GM18520 (cell line): ENCODE results near the gene C6orf141.

ENCODE experiments used
- ATAC-seq: cut with Tn5 transposase; IDR thresholded peaks from one replicate; pipeline ENCODE4 v1.9.1; 2021; ENCODE audit not compliant: unreplicated experiment

Gene C6orf141

GRCh38 chr6:49550492-49551077 lies at the start of gene C6orf141:
Gene C6orf141, plus strand, starts transcription at chr6:49550668. Its CDS starts 125 bp downstream, at chr6:49550793.
- ATAC-seq: no peak

DNA sequence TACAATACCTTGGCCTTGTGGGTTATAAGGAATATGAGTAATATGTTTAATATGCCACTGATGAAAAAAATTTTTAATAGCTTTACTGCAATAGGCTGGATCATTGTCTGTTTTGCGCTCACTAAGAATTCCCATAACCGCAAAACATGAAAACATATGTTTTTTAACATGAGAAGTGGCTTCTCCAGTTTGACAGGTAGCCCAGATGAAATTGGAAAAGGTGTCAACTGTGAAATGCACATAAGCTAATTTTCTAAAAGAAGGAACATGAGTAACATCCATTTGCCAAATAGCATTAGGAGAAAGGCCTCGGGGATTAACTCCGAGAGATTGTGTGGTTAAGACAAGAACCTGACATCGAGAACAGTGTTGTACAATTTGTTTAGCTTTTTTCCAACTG lies 45.8 kb upstream of the C6orf141 start:
- no peak for ATAC-seq

- ATAC-seq: no peak
Measured at GRCh38 chr6:49506569-49507111, 43.8 kb upstream of the C6orf141 start.

DNA sequence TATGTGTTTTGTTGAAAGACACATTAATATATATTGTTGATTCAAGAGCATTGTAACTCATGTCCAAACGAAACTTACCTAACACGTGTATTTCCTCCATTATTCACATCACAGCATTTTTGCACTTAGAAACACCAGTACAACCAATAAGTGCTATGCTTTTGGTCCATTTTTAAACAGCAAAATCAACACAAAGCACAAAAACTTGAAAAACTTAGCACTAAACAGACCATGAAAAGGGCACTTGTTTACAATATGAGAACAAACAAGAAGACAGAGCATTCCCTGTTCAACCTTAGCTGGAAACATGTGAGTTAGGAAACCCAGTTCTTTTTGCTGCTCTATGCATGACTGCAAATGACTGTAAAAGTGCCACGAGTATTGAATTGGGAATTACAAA lies 41.1 kb upstream of the C6orf141 start:
- ATAC-seq: no peak

DNA sequence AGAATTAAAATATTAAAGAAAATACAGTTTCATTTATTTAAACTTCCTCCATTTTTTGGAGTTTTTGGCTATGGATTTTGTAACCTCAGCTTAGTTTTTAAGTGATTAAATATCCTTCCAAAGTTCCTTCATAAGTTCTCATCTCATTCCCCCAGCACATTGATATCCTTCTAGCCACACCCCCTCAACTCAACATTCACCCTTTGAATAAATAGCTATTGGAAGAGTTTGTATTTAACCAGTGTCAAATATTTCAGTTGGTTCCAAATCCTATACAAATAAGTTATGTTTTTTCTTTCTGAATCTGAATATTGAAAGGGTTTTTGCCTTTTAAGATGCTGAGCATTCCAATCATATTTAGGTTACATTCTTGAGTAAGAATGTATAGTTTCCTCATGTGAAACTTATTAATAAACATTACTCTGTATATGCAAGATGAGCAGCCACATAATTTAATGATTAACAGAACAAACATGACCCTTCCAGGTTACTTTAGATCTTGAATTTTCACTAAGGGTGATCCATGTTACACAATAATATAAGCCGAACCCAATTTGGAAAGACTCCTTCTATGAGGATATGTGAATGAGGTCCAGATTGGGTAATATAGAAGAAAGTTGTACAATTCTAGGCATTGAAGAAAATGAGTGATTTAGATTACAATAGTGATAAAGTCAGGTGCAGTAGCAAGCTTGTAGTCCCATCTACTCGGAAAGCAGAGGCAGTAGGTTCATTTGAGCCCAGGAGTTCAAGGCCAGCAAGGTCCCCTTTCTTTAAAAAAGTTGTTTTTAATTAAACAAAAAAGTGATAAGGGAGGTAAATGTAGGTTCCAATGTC lies 37.1 kb upstream of the C6orf141 start:
- ATAC-seq: no peak

GRCh38 chr6:49514571-49515484 lies 35.6 kb upstream of the C6orf141 start:
- no peak for ATAC-seq

GRCh38 chr6:49515485-49516146 lies 34.9 kb upstream of the C6orf141 start:
- no peak for ATAC-seq

- ATAC-seq: no peak
Measured at GRCh38 chr6:49516147-49516505, 34.3 kb upstream of the C6orf141 start.

- ATAC-seq: no peak
Measured at GRCh38 chr6:49517919-49518318, 32.5 kb upstream of the C6orf141 start.

DNA sequence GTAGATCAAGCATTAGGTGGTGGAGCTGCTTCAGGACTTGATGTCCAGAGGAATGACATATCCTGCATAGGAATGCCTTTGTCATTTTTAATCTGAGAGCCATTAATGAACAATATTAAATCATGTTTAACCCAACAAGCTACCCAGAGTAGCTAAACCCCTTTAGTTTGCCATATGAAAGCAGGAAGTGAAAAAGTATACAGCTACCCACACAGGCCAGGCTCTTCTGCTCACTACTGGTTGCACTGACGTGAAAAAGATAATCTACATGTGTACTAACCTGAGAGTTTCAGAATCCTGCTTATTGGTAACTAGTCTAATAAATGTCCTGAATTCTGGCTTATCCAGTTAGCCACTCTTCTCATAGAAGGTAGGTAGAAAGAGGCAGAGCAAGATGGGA lies 30.8 kb upstream of the C6orf141 start:
- ATAC-seq: peak; percentile 86

GRCh38 chr6:49522710-49523593 lies 27.5 kb upstream of the C6orf141 start:
- ATAC-seq: no peak

GRCh38 chr6:49523901-49524300 lies 26.6 kb upstream of the C6orf141 start:
- no peak for ATAC-seq

- no peak for ATAC-seq
Measured at GRCh38 chr6:49524541-49524940, 25.9 kb upstream of the C6orf141 start.

GRCh38 chr6:49526598-49526997 lies 23.9 kb upstream of the C6orf141 start:
- ATAC-seq: no peak

DNA sequence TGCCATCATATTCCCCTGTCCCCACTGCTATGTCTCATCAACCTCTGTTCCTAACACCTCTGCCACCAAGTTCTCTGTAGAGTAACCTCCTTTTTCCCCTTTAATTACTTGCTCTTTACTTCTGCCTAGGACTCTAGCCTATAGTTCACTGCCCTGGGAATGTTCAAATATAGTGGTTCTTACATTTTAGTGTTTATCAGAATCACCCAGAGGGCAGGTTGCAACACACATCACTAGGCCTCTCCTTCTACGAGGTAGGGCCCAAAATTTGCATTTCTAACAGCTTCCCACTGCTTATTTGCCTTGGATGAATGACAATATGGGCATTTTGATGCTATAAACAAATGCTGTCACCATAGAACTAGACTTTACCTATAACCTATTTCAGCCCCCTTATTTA lies 23.1 kb upstream of the C6orf141 start:
- ATAC-seq: no peak

DNA sequence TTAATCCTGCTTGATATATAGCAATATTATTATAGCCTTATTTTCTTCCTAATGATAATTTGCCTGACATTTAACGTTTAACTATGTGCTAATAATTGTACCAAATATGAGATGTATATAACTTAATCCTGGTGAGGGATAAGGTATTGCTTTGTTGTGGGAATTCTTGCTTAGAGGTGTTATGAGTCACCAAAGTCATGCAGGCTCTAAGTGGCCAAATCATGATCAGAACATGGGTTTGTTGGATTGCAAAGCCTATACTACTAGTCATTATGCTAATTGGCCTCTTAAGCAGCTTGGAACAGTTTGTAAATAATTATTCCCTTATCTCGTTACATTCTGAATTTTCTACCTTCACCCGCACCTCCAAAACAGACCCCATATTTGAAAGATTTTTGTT lies 21.9 kb upstream of the C6orf141 start:
- ATAC-seq: no peak

DNA sequence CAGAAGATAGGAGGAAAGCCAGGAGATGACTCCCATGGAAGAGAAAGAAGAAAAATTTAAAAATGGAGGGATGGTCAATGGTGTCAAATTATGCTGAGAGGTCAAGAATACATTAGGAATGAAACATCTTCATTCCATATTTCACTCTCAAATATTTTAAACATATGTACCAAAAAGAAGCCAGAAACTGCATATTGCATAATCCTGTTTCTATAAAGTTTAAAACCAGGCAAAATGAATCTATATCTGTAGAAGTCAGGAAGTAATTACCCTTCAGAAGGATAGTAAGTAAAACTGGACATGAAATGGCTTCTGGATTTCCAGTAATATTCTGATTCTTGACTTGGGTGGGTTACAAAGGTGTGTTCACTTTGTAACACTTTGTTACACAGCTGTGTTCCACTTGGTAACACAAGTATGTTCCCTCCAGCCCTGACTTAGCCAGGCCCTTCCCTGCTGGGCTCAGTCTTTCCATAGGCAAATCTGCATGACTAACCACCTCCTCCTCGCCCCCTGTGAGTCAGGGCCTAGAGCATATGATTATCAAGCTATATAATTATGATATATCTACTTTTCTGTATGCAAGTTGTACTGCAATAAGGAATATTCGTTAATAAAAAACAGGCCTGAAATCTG lies 20.2 kb upstream of the C6orf141 start:
- no peak for ATAC-seq

DNA sequence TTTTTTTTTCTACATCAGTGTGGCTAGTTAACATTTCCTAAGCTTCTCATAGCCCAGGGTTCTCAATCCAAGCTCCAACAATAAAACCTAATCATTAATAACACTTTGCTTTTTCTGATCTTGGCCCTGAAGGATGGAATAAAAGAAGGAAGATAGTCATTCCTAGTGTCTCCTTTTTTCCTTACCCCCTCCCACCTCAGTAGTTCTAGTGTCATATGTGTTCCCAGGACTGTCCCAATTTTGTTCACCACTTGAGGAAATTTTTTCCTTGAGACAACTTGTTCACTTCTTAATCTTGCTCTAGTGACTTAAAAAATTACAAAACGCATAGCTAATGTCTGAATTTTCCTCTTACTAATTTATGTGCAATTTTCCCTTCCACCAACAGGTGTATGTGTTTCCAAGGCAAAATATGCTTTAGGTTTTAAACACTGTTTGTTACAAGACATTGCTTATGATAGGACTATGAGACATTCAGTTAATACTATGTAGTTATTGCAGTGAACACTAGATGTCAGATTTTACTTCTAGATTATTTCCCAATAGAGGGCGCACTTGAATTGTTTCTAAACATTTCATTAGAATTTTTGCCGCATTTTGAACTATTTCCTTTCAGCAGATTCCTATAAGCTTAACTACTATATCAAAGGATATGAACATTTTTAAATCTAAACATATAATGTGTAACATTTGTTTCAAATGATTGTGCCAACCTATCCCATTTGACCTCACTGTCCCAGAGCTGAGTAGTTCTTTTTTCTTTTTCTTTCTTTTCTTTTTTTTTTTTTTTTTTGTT lies 18.5 kb upstream of the C6orf141 start:
- ATAC-seq: peak; percentile 74

DNA sequence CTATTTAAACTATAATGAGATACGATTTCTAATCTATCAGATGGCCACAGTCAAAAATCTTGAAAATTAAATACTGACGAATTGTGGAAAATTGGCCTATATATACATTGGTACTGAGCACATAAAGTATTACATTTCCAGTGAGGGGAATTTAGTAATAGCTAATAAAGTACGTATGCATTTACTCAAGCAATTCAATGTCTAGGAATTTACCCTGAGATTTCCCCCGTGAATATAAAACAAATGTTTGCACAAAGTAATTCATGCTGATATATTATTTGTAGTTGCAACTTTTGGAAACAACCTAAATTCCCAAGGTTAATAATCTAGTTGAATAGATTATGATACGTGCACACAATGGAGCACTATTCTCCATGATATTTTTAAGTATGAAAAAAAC lies 14.7 kb upstream of the C6orf141 start:
- ATAC-seq: no peak
